SKM-1 treated with dmso at 0.1 percent for 144 hours (cell line): ENCODE data around the gene MARCHF10.

Source experiments
- DNase-seq: peaks from one replicate; lab custom pipeline; 2025; ENCODE audit not compliant: unreplicated experiment; lab: John Stamatoyannopoulos, UW

MARCHF10 gene

GRCh38 chr17:62664336-62665120, 143.6 kb downstream of the MARCHF10 start:
- DNase-seq: no peak

- DNase-seq: no peak
These were observed 144.8 kb downstream of the MARCHF10 start for GRCh38 chr17:62663304-62663703.

- DNase-seq: no peak
These were observed 145.3 kb downstream of the MARCHF10 start for GRCh38 chr17:62662855-62663254.

DNA sequence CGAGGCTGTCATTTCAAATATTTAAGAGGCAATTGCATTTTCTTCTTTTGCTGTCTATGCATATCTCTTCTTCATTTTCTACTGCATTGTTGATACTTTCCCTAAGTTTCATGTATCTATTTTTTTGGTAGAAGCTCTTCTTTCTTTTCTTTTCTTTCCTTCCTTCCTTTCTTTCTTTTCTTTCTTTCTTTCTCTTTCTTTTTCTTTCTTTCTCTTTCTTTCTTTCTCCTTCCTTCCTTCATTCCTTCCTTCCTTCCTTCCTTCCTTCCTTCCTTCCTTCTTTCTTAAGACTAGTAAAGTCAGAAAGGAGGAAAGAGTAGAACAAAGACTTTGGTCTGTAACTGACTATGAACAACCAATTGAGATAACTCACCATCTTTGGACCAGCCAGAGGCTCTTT, 146.8 kb downstream of the MARCHF10 start:
- DNase-seq: no peak

DNA sequence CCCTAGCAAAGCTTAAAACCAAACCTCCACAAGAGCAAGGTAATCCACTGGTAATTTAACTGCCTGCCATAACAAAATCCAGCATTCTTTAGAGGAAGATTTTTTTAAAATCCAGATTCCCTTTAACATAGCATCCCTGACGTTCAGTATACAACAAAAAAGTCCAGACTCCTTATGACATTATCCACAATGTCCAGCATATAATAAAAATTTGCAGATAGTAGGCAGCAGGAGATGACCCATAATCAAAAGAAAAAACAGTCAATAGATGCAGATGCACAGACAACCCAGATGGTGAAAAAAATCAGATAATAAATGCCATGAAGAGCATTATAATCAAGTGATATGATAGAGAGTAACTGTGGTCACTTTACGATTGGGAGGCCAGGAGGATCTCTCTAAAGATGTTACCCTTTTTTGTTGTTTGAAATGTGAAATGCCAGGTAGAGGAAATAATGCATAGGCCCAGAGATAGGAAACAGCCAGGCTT, 147.4 kb downstream of the MARCHF10 start:
- DNase-seq: no peak

- DNase-seq: no peak
These were observed 149.8 kb downstream of the MARCHF10 start for GRCh38 chr17:62658136-62658920.

GRCh38 chr17:62657690-62658089, 150.4 kb downstream of the MARCHF10 start:
- no peak for DNase-seq

DNA sequence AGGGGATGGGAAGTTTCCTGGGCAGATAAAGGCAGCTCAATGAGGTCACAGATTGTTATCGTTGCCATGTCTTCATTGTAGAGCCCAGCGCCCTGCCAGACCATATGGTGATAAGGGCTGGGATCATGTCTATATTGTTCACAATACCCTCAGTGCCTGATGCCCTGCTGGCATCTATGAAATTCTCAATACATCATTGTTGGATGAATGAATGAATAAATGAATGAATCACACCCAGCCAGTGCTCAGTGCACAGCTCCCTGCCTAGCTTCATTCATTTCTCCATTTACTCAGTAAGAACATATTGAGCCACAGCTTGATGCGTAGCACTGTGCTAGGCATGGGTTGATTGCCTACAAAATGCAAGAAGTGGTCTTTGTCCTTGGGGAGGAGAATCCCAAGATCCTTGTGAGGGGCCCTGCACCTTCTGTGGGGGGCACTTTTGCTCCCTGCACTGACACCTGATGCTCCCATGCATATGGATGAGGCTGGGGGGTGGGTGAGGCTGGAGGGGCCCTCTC, 150.9 kb downstream of the MARCHF10 start:
- no peak for DNase-seq

- no peak for DNase-seq
These were observed 151.7 kb downstream of the MARCHF10 start for GRCh38 chr17:62656446-62656845.

GRCh38 chr17:62655656-62656055, 152.5 kb downstream of the MARCHF10 start:
- no peak for DNase-seq

- DNase-seq: peak; percentile 82
These were observed 154.0 kb downstream of the MARCHF10 start for GRCh38 chr17:62653826-62654761.

DNA sequence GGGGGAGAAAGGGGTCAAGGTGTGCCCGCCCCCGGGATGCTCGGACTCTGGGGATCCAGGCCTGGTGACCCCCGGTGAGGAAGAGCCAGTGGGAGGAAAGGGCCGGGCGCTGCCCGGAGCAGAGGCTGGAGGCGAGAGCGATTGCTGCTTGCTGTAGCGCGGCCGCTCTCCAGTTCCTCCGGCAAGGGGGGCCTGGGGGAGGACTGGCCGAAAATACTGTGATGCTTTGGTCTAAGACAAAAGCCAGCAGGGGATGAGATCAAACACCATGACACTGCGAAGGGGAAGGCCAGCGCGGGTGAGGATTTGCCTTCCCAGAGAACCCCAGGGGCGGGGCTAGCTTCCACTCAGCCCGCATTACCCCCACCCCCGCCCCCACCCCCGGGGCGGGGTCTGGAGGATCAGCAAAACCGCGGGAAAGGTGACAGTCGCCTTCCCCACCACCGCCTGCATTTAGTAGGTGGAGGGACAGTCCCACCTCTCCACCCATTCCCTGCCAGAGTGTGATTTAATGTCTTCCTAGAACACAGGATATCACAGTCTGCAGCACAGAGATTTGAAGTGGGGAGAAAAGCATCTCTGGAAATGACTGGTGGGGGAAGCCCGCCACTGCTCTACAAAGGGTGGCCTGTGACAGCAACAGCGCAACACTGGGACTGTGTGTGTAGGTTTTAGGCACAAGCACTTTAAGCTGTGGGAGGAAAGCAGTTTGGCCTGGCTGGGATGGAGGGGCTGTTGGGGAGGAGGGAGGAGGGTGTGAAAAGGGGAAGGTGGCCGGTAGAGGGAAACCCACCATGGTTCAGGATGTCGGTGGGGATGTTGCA, 154.9 kb downstream of the MARCHF10 start:
- peak; percentile 69 for DNase-seq

DNA sequence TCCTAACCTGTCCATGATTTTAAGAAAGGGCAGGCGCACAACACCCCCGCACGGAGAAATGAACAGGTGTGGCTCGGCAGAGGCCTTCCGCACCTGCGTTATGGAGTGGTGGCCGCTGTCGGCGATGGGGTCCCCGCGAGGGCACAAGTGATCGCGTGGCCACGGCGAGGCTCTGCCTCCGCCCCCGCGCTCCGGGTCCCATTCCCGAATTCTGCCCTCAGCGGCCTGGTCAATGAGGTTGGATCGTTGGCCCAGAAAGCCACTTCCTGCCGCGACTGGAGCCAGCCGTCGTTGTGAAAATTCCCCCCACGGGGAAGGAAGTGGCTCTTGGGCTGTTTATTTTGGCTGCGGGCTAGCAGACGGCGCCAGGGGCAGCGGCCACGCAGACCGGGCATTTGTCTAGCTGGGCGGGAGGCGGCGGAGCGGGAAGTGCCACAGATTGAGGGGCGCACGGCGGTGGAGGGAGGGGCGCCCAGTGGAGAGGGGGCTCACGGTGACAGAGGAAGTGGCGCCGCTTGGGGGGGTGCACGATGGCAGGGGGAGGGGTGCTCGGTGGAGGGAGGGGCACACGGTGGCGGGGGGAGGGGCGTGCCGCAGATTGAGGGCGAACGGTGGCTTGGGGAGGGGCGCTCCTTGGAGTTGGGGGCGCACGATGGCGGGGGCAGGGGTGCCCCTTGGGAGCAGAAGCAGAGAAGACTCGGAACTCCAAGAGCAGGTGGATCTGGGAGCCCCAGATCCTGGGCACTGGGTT, 155.7 kb downstream of the MARCHF10 start:
- peak; percentile 85 for DNase-seq
